Adipocyte (in vitro differentiated cells): ENCODE measurements around the gene FAAP20.

ENCODE experiments used
- DNase-seq: peaks from one replicate; pipeline ENCODE4 v3.0.0-alpha.2; 2015; ENCODE audit warnings: low read depth
- H3K27me3 ChIP-seq: replicated peaks from 2 replicates; pipeline ENCODE4 v1.7.0; 2013; ENCODE audit warnings: mild to moderate bottlenecking, low read length, moderate library complexity; ENCODE audit not compliant: control insufficient read depth, insufficient read depth
- H3K36me3 ChIP-seq: 2 replicates; pipeline ENCODE4 v1.7.0; 2013; ENCODE audit warnings: low read length, mild to moderate bottlenecking, moderate library complexity; ENCODE audit not compliant: control insufficient read depth, insufficient read depth, severe bottlenecking
- H3K4me1 ChIP-seq: 2 replicates; pipeline ENCODE4 v1.7.0; 2013; ENCODE audit warnings: mild to moderate bottlenecking, low read length, moderate library complexity; ENCODE audit not compliant: control insufficient read depth, insufficient read depth
- H3K4me3 ChIP-seq: 2 replicates; pipeline ENCODE4 v1.7.0; 2013; ENCODE audit warnings: mild to moderate bottlenecking, low read length, moderate library complexity
- H3K9ac ChIP-seq: 2 replicates; pipeline ENCODE4 v1.7.0; 2013; ENCODE audit warnings: mild to moderate bottlenecking, low read length, moderate library complexity
- H3K9me3 ChIP-seq: 2 replicates; pipeline ENCODE4 v1.7.0; 2013; ENCODE audit warnings: mild to moderate bottlenecking, low read length, moderate library complexity; ENCODE audit not compliant: control insufficient read depth

The FAAP20 gene

DNA sequence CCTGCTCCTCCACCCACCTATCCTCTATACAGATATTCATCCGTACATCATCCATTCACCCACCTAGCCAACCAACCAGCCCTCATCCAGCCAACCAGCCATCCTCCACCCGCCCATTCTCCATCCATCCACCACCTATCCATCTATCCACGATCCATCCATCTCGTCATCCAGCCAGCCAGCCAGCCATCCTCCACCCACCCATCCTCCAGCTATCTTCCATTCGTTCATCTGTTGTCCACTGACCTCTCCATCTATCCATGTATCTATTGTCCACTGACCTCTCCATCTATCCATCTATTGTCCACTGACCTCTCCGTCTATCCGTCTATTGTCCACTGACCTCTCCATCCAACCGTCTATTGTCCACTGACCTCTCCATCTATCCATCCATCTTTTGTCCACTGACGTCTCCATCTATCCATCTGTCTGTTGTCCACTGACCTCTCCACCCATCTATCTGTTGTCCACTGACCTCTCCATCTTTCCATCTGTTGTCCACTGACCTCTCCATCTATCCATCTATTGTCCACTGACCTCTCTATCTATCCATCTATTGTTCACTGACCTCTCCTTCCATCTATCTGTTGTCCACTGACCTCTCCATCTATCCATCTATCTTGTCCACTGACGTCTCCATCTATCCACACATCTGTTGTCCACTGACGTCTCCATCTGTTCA lies 47.6 kb downstream of the FAAP20 start:
- Histone ChIP-seq H3K9me3 (no peaks in the 10 kb centered on the region), H3K9ac (no peak overlapping the region), H3K27me3 (peaks cover 3% of the 10 kb centered on the region), H3K4me1 (no peaks in the 10 kb centered on the region), H3K36me3 (no peaks in the 10 kb centered on the region), H3K4me3 (no peak overlapping the region)
- DNase-seq, result no peak

DNA sequence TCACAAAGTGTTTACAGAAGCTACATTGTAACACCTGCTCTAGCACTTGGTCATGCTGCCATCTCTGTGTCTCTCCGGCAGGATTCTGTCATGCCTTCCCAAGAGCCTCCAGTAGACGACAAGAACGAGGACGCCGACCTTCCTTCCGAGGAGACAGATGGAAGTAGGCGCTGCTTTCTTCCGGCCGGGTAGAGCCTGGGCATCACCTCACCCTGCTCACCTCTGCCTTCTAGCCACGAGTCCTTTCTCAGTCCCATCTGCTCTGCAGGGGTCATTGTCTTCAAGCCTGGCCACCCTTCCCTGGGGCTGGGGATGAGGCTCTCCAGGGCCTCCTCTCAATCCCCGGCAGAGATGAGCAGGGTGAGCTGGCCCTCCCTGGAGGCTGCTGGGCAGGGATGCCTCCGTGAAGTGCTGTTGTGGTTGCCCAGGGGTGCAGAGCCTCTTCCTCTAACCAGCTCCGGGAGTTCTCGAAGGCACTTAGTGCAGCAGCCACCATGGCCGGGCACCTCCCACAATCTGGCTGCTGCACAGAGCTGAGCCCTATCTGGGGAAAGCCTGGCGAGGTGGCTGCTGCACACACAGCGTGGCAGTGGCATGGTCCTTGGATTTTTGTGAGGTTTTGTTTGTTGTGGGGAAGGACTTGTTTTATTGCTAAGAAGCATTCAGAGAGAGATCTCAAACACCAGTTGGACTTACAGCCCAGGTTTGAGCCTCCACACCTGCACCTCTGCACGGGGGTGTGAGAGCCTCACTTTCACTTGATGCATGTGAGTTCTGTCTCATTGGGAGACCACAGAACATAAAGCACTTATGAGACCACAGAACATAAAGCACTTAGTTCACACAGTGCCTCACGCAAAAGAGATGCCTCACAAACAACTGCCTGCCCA lies 48.4 kb downstream of the FAAP20 start:
- no peak for DNase-seq
- Histone ChIP-seq H3K4me1 (no peaks in the 10 kb centered on the region), H3K9me3 (no peaks in the 10 kb centered on the region)

DNA sequence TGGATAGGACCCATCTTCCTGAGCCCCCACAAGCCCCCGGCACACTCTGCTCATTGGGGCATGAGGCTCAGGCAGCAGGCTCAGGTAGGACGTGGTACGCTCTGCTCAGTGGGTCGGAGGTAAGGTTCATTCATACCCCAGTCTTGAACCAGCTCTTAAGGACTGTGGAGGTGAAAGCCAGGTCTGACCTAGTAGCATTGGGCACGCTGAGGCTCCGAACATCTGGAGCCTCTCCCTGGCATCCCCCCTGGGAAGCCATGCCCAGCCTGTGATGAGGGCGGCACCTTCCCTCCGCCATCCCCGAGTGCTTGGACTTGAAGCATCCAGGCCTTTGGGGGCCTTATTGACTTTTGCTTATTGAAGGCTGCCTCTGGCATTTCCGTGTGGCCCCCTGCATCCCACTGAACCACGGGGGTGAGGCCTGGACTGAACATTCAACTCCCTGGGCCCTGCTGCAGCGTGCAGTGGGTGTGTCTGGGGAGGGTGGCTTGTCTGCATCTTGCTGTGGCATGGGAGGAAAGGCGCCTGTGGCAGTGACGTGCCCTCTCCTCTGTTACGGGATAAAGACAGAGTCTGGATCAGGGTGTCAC lies 50.0 kb downstream of the FAAP20 start:
- H3K4me3 ChIP-seq, result no peak overlapping the region
- H3K36me3 ChIP-seq, result no peaks in the 10 kb centered on the region
- no peaks in the 10 kb centered on the region for H3K9me3 ChIP-seq
- H3K4me1 ChIP-seq, result peaks cover 4% of the 10 kb centered on the region
- no peaks in the 10 kb centered on the region for H3K27me3 ChIP-seq
- H3K9ac ChIP-seq, result no peak overlapping the region
- DNase-seq, result no peak

More for the DNA sequence above, 48.4 kb downstream of the FAAP20 start:
- no peak overlapping the region for H3K4me3 ChIP-seq
- no peak overlapping the region for H3K9ac ChIP-seq
- H3K36me3 ChIP-seq, result no peaks in the 10 kb centered on the region
- peaks cover 3% of the 10 kb centered on the region for H3K27me3 ChIP-seq

DNA sequence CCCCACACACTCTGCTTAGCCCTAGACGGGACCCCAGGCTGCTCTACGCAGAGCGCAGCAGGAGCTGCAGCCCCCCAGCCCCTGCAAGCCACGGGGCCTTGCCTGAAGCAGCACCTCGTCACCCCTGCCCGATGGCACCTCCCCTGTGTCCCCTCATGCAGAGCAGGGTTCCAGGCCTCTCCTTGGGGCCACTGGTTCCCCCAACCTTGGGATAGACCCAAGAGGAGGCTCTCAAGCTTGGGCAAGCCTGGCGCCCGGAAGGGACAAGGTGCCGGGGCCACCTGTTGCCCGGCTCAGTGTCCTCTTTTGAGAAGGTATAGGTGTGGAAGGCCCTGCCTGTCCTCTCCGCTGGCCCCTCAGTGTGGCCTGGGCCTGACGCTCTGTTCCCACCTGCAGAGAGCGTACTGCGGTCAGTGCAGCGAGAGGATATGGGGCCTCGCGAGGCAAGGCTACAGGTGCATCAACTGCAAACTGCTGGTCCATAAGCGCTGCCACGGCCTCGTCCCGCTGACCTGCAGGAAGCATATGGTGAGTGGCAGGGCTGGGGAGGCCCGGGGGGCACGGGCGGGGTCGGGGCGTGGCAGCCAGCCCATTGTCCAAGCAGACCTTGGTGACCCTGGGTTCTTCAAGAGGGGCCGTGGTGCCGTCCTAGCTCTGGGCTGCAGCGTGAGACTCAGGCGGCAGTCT lies 50.6 kb downstream of the FAAP20 start:
- no peaks in the 10 kb centered on the region for H3K9me3 ChIP-seq
- H3K4me3 ChIP-seq, result no peak overlapping the region
- H3K4me1 ChIP-seq, result peaks cover 4% of the 10 kb centered on the region
- H3K9ac ChIP-seq, result no peak overlapping the region
- H3K36me3 ChIP-seq, result no peaks in the 10 kb centered on the region
- no peak for DNase-seq
- no peaks in the 10 kb centered on the region for H3K27me3 ChIP-seq

DNA sequence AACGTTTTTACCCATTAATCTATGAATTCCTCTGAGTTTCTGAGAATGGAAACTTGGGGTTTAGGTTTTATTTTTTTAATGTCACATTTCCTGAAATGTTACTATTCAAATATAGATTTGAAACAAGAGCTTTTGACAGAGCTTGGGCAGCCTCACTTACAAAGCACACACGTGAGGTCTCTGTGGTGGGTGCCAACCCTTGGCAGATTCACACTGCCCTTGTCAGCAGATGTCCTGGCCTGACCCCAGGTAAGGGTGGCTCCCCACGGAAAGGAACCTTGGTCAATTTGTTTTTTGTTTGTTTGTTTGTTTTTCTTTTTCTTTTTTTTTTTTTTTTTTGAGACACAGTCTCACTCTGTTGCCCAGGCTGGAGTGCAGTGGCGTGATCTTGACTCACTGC lies 53.5 kb downstream of the FAAP20 start:
- H3K27me3 ChIP-seq, result no peaks in the 10 kb centered on the region
- no peak overlapping the region for H3K4me3 ChIP-seq
- no peaks in the 10 kb centered on the region for H3K9me3 ChIP-seq
- no peaks in the 10 kb centered on the region for H3K36me3 ChIP-seq
- H3K9ac ChIP-seq, result no peak overlapping the region
- H3K4me1 ChIP-seq, result peaks cover 4% of the 10 kb centered on the region
- DNase-seq, result no peak
